Urinary bladder (tissue), 4 donors: ENCODE results near the gene UCK2. TPM values are rescaled to one million over a fixed set of nuclear protein-coding genes. Genes with fewer than 3 reads are reported as not detected.

ENCODE experiments used
- DNase-seq: peaks from one replicate; pipeline ENCODE4 v3.0.0-alpha.2; 2015; ENCODE audit errors: extremely low spot score
- H3K27ac ChIP-seq: one replicate; pipeline ENCODE4 v1.5.1; 2013; ENCODE audit warnings: low read depth, mild to moderate bottlenecking, moderate library complexity
- H3K36me3 ChIP-seq: one replicate; pipeline ENCODE4 v1.6.1; 2013; ENCODE audit warnings: mild to moderate bottlenecking, moderate library complexity; ENCODE audit not compliant: insufficient read depth
- H3K4me1 ChIP-seq: one replicate; pipeline ENCODE4 v1.6.1; 2013; ENCODE audit warnings: mild to moderate bottlenecking, moderate library complexity; ENCODE audit not compliant: insufficient read depth
- H3K4me3 ChIP-seq: one replicate; pipeline ENCODE4 v1.5.1; 2013; ENCODE audit warnings: low read depth, low read length
- WGBS: extraction: QIAGEN DNeasy Blood & Tissue Kit; methylation state at CpG from one replicate; pipeline ENCODE4 v1.1.7; 2013; 5-methylcytosine and 5-hydroxymethylcytosine counted together
- polyA plus RNA-seq: library from polyadenylated mRNA; stranded (reverse); fragments of 200-250 nt; gene quantifications from one replicate; pipeline ENCODE4 v1.2.3, GENCODE V29; 2013
- total RNA-seq: library from RNA; depleted of rRNA; stranded (reverse); fragments of >200 nt; gene quantifications from one replicate; pipeline ENCODE4 v1.2.3, GENCODE V29; 2014
- donor health status: healthy with polysubstance abuse.
- donor health status: healthy.

Gene UCK2
- total and polyA plus RNA-seq, 2 donors = 17.7 to 19.8 TPM

DNA sequence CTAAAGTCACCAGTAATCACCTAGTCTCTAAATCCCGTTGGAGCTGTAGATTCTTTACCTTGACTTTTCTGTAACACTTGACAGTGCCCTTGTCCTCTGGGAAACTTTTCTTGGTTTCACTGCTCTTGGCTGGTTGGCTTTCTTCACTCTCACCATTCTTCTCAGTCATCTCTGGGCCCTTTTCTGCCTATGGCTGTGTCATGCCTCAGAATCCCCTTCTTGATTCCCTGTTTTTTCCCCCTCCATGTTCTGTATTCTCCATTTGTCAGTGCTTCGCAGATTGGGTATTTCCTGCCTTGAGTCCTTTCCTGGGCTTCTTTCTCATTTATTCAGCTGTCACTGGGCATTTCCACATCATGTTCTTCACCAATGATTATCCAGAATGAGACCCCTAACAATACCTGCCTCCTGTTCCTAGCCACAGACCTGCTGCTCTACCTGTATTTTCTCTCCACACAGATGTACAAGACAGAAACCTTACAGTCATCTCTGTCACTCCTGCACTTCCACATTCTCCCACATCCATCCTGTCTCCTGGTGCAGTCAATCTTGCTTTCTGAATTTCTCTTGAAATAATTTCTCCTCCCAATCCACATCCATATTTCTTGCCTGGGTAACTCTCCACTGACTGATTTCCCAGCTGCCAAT, 14.7 kb downstream of the UCK2 start:
- no peaks in the 10 kb centered on the region for H3K36me3 ChIP-seq
- H3K27ac ChIP-seq = no peak overlapping the region
- no peaks in the 10 kb centered on the region for H3K4me1 ChIP-seq
- H3K4me3 ChIP-seq = no peak overlapping the region
- DNase-seq = no peak
- WGBS = 61% methylated on average over 2 of the region's 2 CpGs

DNA sequence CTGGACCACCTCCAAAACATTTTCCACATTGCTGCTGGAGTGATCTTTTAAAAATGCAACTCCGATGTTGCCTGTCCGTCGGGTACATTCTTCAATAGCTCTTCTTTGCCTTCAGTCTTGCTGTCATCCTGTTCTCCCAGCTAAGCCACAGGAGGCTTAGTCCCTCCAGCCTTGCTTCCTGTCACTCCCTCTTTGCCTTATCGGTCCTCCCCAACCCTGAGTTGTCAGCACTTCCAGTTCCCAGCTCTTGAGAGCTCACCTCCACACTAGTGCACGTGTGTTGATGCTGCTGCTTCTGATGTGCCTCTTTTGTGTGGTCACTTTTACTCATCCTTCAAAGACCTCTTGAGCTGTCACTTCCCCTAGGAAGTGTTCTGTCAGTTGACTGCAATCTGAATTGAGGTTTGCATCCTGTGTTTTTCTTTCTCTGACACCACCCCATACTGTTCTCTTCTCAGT, 15.3 kb downstream of the UCK2 start:
- 37% methylated on average over 5 of the region's 5 CpGs for WGBS
- no peak overlapping the region for H3K4me3 ChIP-seq
- H3K27ac ChIP-seq = no peak overlapping the region
- no peaks in the 10 kb centered on the region for H3K36me3 ChIP-seq
- H3K4me1 ChIP-seq = no peaks in the 10 kb centered on the region
- DNase-seq = no peak

DNA sequence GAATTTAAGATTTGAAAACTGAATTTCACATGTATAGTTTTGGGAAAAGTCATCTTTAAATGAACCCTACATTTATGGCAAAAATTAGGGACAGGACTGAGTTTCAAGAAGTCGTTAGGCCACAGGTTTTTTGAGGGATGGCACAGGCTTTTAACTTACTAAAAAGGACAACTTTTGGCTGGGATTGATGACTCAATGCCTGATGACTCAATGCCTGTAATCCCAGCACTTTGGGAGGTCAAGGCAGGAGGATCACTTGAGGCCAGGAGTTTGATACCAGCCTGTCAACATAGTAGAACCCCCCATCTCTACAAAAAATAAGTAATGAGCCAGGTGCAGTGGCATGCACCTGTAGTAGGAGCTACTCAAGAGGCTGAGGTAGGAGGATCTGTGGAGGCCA, 15.9 kb downstream of the UCK2 start:
- WGBS = 53% methylated on average over 1 of the region's 1 CpG
- no peak overlapping the region for H3K4me3 ChIP-seq
- no peaks in the 10 kb centered on the region for H3K36me3 ChIP-seq
- no peak overlapping the region for H3K27ac ChIP-seq
- H3K4me1 ChIP-seq = no peaks in the 10 kb centered on the region
- DNase-seq = no peak

DNA sequence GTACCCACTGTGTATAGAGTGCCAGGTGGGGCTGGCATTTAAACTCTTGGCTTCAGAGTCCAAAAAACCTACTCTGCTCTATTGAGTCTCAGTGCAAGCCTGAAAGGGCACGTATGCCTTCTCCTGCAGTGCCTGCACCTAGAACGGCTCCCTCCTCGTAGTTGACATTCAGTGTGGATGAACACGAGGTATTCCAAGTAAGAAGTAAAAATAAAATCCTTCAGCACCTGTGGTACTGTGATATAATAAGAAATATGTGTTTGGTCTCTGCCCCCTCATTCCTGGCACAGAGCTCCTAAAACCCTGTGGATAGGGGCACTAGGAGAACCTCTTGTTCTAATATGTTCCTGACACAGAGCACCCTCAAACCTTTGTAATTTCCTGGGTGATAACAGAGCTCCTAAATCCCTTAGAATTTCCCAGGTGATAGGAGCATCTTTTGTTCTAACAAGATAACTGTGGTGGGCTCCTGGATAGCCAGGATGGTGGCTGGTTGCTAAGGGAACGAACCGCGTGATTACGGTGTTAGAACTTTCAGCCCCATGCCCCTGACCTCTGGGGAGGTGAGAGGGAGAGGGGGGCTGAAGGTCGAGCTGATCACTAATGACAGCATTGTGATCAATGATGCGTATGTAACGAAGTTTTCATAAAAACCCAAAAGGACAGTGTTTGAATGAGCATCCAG, 16.8 kb downstream of the UCK2 start:
- WGBS = 78% methylated on average over 11 of the region's 11 CpGs
- no peak for DNase-seq
- no peaks in the 10 kb centered on the region for H3K4me1 ChIP-seq
- H3K4me3 ChIP-seq = no peak overlapping the region
- no peak overlapping the region for H3K27ac ChIP-seq
- H3K36me3 ChIP-seq = no peaks in the 10 kb centered on the region

DNA sequence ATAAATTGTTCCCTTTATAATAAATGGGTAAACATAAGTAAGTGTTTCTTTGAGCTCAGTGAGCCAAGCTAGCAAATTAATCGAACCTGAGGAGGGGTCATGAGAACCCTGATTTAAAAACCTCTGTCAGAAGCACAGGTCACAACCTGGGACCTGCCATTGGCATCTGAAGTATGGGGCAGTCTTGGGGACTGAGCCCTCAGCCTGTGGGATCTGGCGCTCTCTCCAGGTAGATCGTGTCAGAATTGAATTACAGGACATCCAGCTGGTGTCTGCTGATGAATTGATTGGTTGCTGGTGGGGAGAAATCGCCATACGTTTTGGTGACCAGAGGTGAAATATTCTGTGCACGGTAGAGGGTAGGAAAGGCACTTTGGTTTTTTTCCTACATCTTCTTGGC, 17.5 kb downstream of the UCK2 start:
- no peaks in the 10 kb centered on the region for H3K36me3 ChIP-seq
- 87% methylated on average over 6 of the region's 6 CpGs for WGBS
- no peak overlapping the region for H3K4me3 ChIP-seq
- DNase-seq = no peak
- H3K4me1 ChIP-seq = no peaks in the 10 kb centered on the region
- no peak overlapping the region for H3K27ac ChIP-seq

DNA sequence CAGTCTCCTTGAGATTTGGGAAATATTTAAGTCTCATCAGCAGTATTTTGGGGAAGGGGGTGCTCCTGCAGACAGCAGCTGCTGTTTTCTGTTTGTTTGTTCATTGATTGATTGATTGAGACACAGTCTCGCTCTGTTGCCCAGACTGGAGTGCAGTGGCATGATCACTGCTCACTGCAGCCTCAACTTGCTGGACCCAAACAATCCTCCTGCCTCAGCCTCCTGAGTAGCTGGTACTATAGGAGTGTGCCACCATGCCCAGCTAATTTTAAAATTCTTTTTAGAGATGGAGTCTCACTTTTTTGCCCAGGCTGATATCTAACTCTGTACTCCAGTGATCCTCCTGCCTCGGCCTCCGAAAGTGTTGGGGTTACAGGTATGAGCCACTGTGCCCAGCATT, 18.2 kb downstream of the UCK2 start:
- no peaks in the 10 kb centered on the region for H3K4me1 ChIP-seq
- 98% methylated on average over 3 of the region's 3 CpGs for WGBS

DNA sequence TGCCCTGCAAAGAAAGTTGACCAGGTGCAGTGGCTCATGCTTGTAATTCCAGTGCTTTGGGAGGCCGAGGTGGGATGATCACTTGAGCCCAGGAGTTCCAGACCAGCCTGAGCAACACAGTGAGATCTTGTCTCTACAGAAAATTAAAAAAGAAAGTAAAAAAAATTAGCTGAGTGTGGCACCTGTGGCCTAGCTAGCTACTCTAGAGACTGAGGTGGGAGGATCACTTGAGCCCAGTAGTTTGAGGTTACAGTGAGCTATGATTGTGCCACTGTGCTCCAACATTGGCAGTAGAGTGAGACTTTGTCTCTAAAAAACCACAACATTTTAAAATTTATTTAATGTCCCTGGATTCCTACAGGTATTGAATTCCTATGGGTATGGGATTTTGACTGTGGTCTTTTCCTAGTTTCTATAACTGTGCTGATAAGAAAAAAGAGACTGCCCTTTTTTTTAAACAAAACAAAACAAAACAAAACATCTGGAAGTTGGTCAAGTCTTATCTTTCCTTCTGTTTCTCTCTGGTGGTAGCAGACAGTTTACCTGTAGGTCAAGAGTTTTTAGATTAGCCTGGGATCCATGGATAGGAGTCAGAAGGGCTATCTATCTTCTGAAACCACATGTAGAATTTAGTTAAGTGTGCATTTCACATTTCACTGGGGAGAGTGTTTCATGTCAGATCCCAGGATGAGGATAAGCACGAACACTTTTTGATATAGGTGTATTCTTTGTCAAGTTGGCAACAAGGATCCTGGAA, 18.8 kb downstream of the UCK2 start:
- H3K27ac ChIP-seq = no peak overlapping the region
- H3K36me3 ChIP-seq = no peaks in the 10 kb centered on the region
- WGBS = 88% methylated on average over 2 of the region's 2 CpGs
- no peak for DNase-seq
- H3K4me3 ChIP-seq = no peak overlapping the region
- H3K4me1 ChIP-seq = no peaks in the 10 kb centered on the region

More for the DNA sequence above, 18.2 kb downstream of the UCK2 start:
- H3K4me3 ChIP-seq = no peak overlapping the region
- H3K36me3 ChIP-seq = no peaks in the 10 kb centered on the region
- no peak for DNase-seq
- H3K27ac ChIP-seq = no peak overlapping the region

DNA sequence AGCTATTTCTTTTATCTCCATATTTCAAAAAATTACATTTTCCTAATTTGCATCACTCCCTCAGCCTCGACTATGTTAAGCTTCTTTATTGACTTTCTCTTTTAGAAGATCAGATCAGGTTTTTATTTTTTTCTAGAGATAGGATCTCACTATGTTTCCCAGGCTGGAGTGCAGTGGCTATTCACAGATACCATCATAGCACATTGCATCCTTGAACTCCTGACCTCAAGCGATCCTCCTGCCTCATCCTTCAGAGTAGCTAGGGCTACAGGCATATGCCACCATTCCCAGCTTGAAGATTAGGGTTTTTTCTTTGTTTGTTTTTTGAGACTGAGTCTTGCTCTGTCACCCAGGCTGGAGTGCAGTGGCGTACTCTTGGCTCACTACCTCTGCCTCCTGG, 20.1 kb downstream of the UCK2 start:
- WGBS = 91% methylated on average over 3 of the region's 3 CpGs
- DNase-seq = no peak
- no peaks in the 10 kb centered on the region for H3K36me3 ChIP-seq
- no peaks in the 10 kb centered on the region for H3K4me1 ChIP-seq
- H3K4me3 ChIP-seq = no peak overlapping the region
- H3K27ac ChIP-seq = no peak overlapping the region

DNA sequence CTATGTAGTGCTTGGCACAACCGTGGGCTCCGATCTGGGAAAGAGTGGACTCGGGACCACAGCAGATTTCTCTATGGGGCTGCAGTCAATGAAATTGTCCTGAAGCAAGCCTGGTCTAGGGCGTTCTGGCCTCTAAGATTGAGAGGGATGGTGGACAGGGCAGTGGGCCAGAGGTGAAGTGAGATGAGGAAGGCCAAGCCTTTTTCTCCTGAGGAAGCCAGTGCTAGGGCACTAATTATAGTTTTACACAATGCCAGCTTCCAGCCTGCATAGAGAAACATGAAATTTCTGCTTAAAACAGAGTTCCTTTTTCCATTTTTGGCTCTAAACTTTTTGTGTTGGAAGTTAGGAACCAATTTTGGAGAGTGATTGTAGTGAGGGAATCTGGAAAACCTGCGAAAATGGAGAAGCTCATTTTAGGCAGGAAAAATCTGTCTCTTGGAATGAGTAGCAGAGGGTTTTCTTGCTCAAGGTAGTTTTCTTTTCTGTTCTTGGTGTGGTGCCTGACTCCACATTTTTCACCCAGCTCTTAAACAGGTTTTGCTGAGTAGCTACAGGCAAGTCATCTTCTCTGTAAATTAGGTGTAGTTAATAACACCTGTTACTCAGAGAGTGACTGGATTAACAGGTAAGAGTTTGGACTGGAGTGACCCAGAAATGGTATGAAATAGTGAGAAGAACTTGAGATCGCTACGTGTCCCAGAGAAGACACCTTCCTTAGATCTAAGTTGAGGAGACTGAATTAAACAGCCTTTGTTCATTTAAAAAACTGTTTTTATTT, 22.1 kb downstream of the UCK2 start:
- Histone ChIP-seq H3K4me1 (no peaks in the 10 kb centered on the region), H3K4me3 (no peak overlapping the region), H3K36me3 (no peaks in the 10 kb centered on the region), H3K27ac (no peak overlapping the region)
- 93% methylated on average over 7 of the region's 7 CpGs for WGBS
- no peak for DNase-seq

DNA sequence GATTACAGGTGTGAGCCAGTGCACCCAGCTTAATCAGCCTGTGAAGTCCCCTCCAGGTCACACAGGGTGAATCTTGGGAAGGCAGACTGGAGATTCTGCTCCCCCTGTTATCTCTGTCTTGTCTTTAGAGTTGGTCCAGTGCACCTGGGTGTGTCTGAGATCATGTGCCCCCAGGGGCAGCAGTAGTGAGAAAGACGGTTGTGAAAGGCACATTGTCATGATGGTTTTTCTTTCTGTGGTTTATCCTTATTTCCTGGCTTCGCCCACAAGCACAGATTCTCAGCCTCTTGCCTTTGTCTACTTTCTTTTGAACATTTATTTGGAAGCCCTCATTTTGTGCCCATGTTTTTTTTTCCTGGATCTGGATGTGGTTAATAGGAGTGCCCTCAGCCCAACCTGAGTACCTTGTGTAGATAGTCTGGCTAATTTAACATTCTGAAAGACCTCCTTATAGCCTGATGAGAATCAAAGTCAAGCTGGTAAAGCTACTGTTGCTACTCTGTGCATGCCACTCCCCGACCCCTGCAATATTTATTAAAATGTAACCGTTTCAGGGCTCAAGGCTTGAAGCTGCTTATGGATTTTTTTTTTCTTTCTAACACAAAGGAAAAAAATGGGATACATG, 23.7 kb downstream of the UCK2 start:
- 83% methylated on average over 4 of the region's 4 CpGs for WGBS
- no peak overlapping the region for H3K27ac ChIP-seq
- no peak for DNase-seq

DNA sequence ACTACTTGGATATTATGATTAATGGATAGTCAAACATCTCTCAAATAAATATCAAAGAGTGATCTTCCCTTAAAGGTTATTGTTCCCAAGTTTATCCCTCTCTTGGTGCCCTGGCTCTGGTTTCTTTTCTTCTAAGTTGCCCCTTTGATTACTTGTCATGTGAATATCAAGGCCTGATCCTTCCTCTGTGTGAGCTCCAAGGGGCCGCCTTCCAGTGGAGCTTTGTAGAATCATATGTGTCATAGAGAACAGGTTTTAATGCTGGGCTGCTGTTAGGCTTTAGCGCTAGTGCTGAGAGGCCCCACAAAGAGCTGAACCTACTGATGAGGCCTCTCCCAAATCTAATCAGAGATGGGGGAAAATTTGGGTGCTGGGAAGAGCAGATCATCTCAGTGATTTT, 25.5 kb downstream of the UCK2 start:
- no peak for DNase-seq
- H3K4me1 ChIP-seq = no peaks in the 10 kb centered on the region
- no peak overlapping the region for H3K27ac ChIP-seq
- H3K36me3 ChIP-seq = no peaks in the 10 kb centered on the region
- WGBS = 93% methylated on average over 2 of the region's 2 CpGs
- H3K4me3 ChIP-seq = no peak overlapping the region

More for the DNA sequence above, 23.7 kb downstream of the UCK2 start:
- Histone ChIP-seq H3K4me3 (no peak overlapping the region), H3K4me1 (no peaks in the 10 kb centered on the region), H3K36me3 (no peaks in the 10 kb centered on the region)

DNA sequence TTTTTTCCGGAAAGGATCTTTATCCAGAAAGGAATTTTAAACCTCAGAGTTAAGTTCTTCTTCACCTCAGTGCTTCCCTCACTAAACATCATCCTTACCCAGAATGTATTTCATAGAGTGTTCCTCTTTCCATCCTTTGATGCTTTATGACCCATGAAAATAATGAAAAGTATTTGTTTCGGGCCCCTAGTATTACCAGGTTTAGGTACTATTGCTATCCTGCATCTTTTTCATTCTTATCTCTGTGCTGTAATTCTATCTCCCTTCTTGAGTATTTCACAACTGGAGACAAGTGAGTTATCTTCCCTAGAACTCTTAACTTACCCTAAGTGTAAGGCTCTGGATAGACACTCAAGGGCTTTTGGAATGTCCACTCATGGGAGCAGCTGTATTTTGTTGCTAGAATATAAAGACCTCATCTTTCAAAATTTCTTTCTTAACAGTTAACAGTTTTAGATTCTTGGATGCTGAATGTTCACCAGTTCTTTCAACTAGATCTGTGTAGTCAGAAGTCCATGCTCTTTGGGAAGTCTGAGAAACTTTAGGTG, 26.2 kb downstream of the UCK2 start:
- WGBS = 93% methylated on average over 2 of the region's 2 CpGs
- Histone ChIP-seq H3K4me1 (no peaks in the 10 kb centered on the region), H3K36me3 (no peaks in the 10 kb centered on the region), H3K4me3 (no peak overlapping the region), H3K27ac (no peak overlapping the region)
- DNase-seq = no peak
